Effector CD4-positive, alpha-beta T cell (primary cell): Measurements from ENCODE around the gene FAM72B.
"Not testable (repeated sequence)": the region's sequence is repeated elsewhere in the genome, so short reads cannot be mapped to it uniquely, and the experiment has no call there.

ENCODE experiments used
- DNase-seq: peaks from one replicate; pipeline ENCODE4 v3.0.0-alpha.2; 2020

Gene FAM72B

GRCh38 chr1:121199763-121200162, 15.6 kb upstream of the FAM72B start:
- DNase-seq: not testable (repeated sequence)

- not testable (repeated sequence) for DNase-seq
These were observed 13.1 kb upstream of the FAM72B start for GRCh38 chr1:121197095-121197882.

- DNase-seq: not testable (repeated sequence)
These were observed 8.4 kb upstream of the FAM72B start for GRCh38 chr1:121192512-121192911.

GRCh38 chr1:121187914-121188313, 3.8 kb upstream of the FAM72B start:
- not testable (repeated sequence) for DNase-seq

- not testable (repeated sequence) for DNase-seq
These were observed 2.1 kb upstream of the FAM72B start for GRCh38 chr1:121186191-121186590.

GRCh38 chr1:121185140-121185708, 1.1 kb upstream of the FAM72B start:
- not testable (repeated sequence) for DNase-seq

- DNase-seq: not testable (repeated sequence)
These were observed 273 bp downstream of the FAM72B start for GRCh38 chr1:121183867-121184266.

GRCh38 chr1:121178197-121178596, 5.9 kb downstream of the FAM72B start:
- DNase-seq: not testable (repeated sequence)

- not testable (repeated sequence) for DNase-seq
These were observed 7.5 kb downstream of the FAM72B start for GRCh38 chr1:121176649-121177048.

DNA sequence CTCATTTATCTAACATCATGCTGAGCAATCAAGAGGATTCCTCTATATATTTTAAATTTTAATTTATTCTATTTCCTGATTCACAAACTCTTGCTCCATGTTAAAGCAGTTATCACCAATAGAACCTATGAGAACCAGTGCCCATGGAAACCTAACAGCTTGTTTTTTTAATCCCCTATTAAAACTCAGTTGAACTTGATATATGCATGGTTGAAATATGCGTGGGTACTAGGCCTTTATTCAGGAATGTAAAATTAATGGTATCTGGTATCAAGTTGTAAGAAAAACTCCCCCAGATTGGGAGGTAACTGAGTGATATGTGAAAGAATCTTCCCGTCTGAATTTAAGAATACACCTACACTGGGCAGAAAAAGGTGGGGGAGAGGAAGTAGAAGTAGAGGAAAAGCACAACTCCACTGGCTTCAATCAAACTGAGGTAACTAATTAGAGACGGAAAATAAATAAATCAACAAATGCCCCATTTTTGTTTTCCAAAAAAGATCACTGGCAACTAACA, 15.9 kb downstream of the FAM72B start:
- not testable (repeated sequence) for DNase-seq

DNA sequence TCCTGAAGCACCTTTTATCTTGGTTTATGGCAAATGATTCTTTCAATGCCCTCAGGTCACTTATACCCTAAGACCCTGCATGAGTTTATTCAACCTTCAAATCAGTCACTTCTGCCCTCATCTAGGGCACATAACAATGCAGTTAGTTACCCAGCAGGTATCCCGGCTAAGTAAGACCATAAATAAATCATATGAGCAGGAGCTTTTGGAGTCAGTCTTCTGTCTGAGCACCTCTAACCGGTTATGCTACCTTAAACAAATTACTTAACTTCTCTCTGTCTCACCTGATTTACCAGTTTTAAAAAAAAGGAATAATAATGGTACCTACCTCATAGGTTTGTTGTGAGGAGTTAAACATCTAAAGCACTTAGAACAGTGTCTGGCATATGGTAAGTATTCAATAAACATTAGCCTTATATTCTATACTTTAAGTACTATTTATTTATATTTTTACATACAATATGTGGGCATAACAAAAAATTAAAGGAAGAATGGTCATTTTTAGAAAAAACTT, 16.9 kb downstream of the FAM72B start:
- DNase-seq: not testable (repeated sequence)

- not testable (repeated sequence) for DNase-seq
These were observed 18.8 kb downstream of the FAM72B start for GRCh38 chr1:121165296-121165695.

GRCh38 chr1:121163850-121164757, 20.0 kb downstream of the FAM72B start:
- DNase-seq: not testable (repeated sequence)

DNA sequence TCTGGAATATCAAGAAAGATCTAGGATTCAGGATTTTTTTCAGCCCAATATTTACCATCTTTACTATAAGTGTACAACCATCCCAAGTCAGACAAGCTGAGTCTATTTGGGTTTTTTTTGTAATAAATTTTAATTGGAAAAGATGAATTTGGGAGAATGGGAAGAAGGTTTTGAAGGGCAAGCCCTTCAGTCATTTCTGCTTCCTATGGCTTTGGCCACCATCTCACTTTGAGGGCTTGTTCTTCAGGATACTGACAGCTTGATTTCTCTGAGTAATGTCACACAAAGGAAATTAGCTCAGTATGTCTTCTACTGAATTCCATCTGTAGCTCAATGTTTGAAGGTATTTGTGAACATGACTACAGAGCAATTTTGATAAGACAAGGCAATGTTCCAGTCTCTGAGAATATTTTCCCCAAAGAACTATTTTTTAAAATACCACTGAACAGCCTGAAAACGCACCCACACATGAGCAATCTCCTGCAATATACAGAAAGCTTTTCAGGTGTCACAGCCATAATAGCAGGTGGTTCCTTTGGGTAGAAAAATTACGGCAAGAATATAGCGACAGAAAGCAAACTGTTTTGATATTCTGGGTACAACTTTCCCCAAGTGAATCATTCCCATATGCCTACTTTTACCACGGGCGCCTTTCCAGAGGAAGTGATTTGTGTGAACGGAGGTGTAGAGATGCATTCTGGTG, 22.8 kb downstream of the FAM72B start:
- DNase-seq: not testable (repeated sequence)

DNA sequence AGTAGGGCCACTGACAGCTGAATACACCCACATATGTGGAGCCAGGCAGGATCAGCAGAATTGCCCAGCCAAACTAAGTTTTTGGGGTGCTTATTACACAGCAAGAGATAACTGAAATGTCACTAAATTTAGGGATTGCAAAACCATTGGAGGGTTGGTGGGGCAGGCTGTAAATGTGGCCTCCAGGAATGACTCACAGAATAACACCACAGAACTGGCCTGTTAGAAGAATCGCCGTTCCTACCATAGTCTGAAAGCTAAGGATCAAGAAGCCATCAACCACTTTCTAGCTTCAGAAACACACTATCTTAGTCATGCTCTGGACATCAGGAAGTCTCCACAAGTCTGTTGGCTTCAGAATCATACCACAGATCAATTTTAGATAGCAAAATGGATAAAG, 24.0 kb downstream of the FAM72B start:
- DNase-seq: not testable (repeated sequence)

GRCh38 chr1:121157609-121158008, 26.5 kb downstream of the FAM72B start:
- DNase-seq: not testable (repeated sequence)

GRCh38 chr1:121156958-121157603, 27.1 kb downstream of the FAM72B start:
- DNase-seq: not testable (repeated sequence)

DNA sequence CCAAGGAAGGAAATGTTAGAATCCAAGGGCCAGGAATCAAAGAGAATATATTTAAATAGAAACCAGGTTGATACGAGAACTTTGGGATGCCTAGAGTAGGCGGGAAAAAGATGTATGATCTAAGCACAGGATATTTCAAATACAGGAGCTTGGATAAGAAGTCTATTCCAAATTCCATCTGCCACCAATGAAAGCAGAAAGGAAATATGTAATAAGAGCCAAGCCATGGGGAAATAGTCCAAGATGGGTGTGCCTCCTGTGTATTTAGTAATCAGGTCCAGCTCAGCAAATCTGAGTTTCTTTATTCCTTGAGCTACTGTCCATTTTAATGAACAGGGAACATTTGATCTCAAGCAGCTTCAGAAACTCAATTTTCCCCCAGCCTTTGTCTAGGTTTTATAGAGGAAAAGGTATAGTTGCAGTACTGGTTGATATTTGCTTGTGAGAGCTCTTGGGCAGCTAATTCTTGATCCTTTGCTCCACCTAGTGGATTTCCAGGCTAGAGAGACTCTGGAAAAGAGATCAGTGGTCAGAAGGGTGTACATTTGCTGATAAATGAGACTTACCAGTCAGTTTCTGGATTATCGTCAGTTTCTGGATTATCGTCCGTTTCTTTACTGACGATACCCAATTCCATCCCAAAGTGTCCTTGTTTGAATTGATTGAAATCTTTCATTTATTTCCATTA, 28.3 kb downstream of the FAM72B start:
- DNase-seq: not testable (repeated sequence)

- not testable (repeated sequence) for DNase-seq
These were observed 29.3 kb downstream of the FAM72B start for GRCh38 chr1:121154811-121155210.

- not testable (repeated sequence) for DNase-seq
These were observed 31.4 kb downstream of the FAM72B start for GRCh38 chr1:121152788-121153187.

DNA sequence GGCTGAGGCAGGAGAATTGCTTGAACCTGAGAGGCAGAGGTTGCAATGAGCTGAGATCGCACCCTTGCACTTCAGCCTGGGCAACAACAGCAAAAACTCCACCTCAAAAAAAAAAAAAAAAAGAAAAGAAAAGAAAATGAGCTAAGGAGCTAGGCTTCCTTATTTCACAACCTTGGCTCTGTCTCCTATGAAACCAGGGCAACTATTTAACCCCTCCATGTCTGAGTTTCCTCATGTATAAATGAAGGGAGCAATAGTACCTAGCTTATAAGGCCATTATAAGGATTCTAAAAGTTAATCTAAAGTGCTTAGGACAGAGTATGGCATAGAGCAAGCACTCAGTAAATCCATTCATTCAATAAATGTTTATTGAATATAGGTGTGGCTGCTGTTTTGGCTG, 32.8 kb downstream of the FAM72B start:
- DNase-seq: not testable (repeated sequence)
